ENCODE results near the gene PJA1. TPM values are rescaled to one million over a fixed set of nuclear protein-coding genes. Genes with fewer than 3 reads are reported as not detected.

PJA1 gene
- total RNA-seq, 2 donors from 2014 or later: 32.0 to 32.6 TPM

DNA sequence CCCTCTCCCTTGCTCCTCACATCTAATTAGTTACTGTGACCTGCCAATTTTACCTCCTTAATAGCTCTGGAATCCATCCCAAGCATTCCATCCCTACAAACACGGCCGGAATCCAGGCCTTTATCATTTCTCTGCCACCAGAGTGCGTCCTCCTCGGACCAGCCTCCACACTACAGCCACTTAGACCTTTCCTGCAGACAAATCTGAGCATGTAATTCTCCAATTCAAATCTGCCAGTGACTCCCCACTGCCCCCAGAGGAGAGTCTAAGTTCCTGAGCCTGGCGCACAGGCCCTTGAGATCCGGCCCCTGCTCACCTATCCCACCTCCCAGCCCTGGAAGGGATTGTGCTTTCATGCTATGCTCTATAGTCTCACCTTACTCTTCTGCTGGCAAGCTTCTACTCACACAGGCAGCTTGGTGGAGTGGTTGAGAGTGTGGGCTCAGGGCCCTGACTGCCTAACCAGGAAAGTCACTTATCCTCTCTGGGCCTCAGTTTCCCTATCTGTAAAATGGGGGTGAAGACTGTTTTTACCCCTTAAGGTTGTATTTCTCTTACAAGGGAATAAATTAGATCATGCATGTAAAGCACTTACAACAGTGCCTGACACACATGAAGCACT, 31.2 kb downstream of the PJA1 start:
- H3K4me3 Mint-ChIP-seq: no peak overlapping the region
- Histone ChIP-seq H3K27me3 (ENCODE audit: control insufficient read depth, insufficient read depth, low read length, poor library complexity, severe bottlenecking) (peaks cover 6% of the 10 kb centered on the region), H3K4me1 (ENCODE audit: control insufficient read depth, insufficient read depth, low read length) (no peaks in the 10 kb centered on the region), H3K4me3 (ENCODE audit: low read length) (no peak overlapping the region), H3K9ac (ENCODE audit: extremely low read depth, low read length, poor library complexity, severe bottlenecking) (no peak overlapping the region), H3K27ac (ENCODE audit: low read depth, low read length) (no peak overlapping the region), H3K9me3 (ENCODE audit: control insufficient read depth, low read length) (no peaks in the 10 kb centered on the region), H3K36me3 (ENCODE audit: control insufficient read depth, insufficient read depth, low read length) (no peaks in the 10 kb centered on the region)
- WGBS, 2 experiments (ENCODE audit: insufficient coverage in 1 of 2, insufficient read length in 1 of 2): 16% methylated on average over 6 of the region's 6 CpGs; no CpG with 5 or more reads in 1 of the 2 experiments
- H3K27me3 Mint-ChIP-seq (ENCODE audit: insufficient read depth): peaks cover 12% of the 10 kb centered on the region
- H3K9me3 Mint-ChIP-seq: peaks cover 43% of the 10 kb centered on the region
- H3K4me1 Mint-ChIP-seq: peaks cover 4% of the 10 kb centered on the region
- TF ChIP-seq, protein P1, sequence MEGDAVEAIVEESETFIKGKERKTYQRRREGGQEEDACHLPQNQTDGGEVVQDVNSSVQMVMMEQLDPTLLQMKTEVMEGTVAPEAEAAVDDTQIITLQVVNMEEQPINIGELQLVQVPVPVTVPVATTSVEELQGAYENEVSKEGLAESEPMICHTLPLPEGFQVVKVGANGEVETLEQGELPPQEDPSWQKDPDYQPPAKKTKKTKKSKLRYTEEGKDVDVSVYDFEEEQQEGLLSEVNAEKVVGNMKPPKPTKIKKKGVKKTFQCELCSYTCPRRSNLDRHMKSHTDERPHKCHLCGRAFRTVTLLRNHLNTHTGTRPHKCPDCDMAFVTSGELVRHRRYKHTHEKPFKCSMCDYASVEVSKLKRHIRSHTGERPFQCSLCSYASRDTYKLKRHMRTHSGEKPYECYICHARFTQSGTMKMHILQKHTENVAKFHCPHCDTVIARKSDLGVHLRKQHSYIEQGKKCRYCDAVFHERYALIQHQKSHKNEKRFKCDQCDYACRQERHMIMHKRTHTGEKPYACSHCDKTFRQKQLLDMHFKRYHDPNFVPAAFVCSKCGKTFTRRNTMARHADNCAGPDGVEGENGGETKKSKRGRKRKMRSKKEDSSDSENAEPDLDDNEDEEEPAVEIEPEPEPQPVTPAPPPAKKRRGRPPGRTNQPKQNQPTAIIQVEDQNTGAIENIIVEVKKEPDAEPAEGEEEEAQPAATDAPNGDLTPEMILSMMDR (conservative IDR thresholded peaks at IDR 0.05): peak; percentile 81
- peak; percentile 87 for DNase-seq
- no peaks in the 10 kb centered on the region for H3K36me3 Mint-ChIP-seq (ENCODE audit: low read depth)
- no peak overlapping the region for H3K27ac Mint-ChIP-seq

DNA sequence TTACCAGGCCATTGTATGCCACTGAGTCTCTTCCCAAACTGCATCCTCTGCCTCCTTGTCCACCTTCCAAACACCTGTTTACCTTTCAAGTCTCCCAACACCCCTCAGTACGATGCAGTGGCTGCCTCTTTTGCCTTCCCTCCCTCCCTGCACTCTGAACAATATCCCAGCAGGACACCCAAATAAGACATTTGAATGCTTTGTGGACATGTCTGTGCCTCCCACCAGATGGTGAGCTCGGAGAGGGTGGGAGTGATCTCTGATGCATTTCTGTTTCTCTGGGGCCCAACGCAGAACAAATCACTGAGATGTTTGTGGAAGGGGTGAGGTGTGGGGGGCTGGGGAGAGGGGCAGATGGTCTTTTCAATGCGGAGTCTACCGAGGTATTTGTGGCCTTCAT, 33.4 kb downstream of the PJA1 start:
- no peak overlapping the region for H3K4me3 ChIP-seq (ENCODE audit: low read length)
- Mint-ChIP-seq H3K4me3 (no peak overlapping the region), H3K36me3 (ENCODE audit: low read depth) (no peaks in the 10 kb centered on the region), H3K4me1 (peaks cover 2% of the 10 kb centered on the region), H3K27me3 (ENCODE audit: insufficient read depth) (peaks cover 26% of the 10 kb centered on the region), H3K27ac (no peak overlapping the region), H3K9me3 (peaks cover 48% of the 10 kb centered on the region)
- H3K9ac ChIP-seq (ENCODE audit: extremely low read depth, low read length, poor library complexity, severe bottlenecking): no peak overlapping the region
- H3K27me3 ChIP-seq (ENCODE audit: control insufficient read depth, insufficient read depth, low read length, poor library complexity, severe bottlenecking): peaks cover 18% of the 10 kb centered on the region
- TF ChIP-seq, protein P1 (conservative IDR thresholded peaks at IDR 0.05): no peak
- no peaks in the 10 kb centered on the region for H3K9me3 ChIP-seq (ENCODE audit: control insufficient read depth, low read length)
- no peak for DNase-seq
- peak overlapping the region; percentile 57 for H3K27ac ChIP-seq (ENCODE audit: low read depth, low read length)
- no peaks in the 10 kb centered on the region for H3K4me1 ChIP-seq (ENCODE audit: control insufficient read depth, insufficient read depth, low read length)
- no peaks in the 10 kb centered on the region for H3K36me3 ChIP-seq (ENCODE audit: control insufficient read depth, insufficient read depth, low read length)
- WGBS, 2 experiments (ENCODE audit: insufficient coverage in 1 of 2, insufficient read length in 1 of 2): 24 to 60% methylated on average over 4 to 5 of the region's 5 CpGs

DNA sequence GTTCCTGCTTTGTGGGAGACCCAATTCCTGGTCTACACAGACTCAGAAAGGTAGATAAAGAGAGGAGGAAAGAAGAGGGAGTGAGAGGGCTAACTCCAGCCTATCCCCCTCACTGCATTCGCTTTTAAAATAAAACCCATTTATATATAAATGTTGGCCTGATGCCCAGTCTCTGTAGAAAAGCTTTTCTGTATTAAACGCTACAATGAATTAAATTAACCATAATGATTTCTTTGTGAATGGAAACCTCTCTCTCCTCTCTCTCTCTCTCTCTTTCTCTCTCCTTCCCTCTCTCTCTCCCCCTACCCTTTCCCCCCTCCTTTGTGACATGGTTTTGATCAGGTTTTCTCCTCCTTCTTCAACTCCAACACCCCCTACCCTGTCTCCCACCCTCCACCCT, 34.8 kb downstream of the PJA1 start:
- no peaks in the 10 kb centered on the region for H3K36me3 Mint-ChIP-seq (ENCODE audit: low read depth)
- Histone ChIP-seq H3K27me3 (ENCODE audit: control insufficient read depth, insufficient read depth, low read length, poor library complexity, severe bottlenecking) (peaks cover 18% of the 10 kb centered on the region), H3K9ac (ENCODE audit: extremely low read depth, low read length, poor library complexity, severe bottlenecking) (no peak overlapping the region), H3K36me3 (ENCODE audit: control insufficient read depth, insufficient read depth, low read length) (no peaks in the 10 kb centered on the region), H3K4me1 (ENCODE audit: control insufficient read depth, insufficient read depth, low read length) (no peaks in the 10 kb centered on the region), H3K4me3 (ENCODE audit: low read length) (no peak overlapping the region), H3K9me3 (ENCODE audit: control insufficient read depth, low read length) (no peaks in the 10 kb centered on the region), H3K27ac (ENCODE audit: low read depth, low read length) (no peak overlapping the region)
- TF ChIP-seq, protein P1 (conservative IDR thresholded peaks at IDR 0.05): no peak
- H3K4me3 Mint-ChIP-seq: no peak overlapping the region
- WGBS, 2 experiments (ENCODE audit: insufficient coverage in 1 of 2, insufficient read length in 1 of 2): 80% methylated on average over 1 of the region's 2 CpGs; no CpG with 5 or more reads in 1 of the 2 experiments
- H3K9me3 Mint-ChIP-seq: peaks cover 53% of the 10 kb centered on the region
- peaks cover 2% of the 10 kb centered on the region for H3K4me1 Mint-ChIP-seq
- peaks cover 26% of the 10 kb centered on the region for H3K27me3 Mint-ChIP-seq (ENCODE audit: insufficient read depth)
- H3K27ac Mint-ChIP-seq: no peak overlapping the region
- DNase-seq: no peak

Measured in endodermal cell (in vitro differentiated cells).